8988T (cell line): Measurements from ENCODE around the gene ITIH1.
"Not testable (repeated sequence)": the region's sequence is repeated elsewhere in the genome, so short reads cannot be mapped to it uniquely, and the experiment has no call there.

Source experiments
- DNase-seq: peaks from one replicate; pipeline ENCODE4 v3.0.0; 2011

ITIH1 gene

DNA sequence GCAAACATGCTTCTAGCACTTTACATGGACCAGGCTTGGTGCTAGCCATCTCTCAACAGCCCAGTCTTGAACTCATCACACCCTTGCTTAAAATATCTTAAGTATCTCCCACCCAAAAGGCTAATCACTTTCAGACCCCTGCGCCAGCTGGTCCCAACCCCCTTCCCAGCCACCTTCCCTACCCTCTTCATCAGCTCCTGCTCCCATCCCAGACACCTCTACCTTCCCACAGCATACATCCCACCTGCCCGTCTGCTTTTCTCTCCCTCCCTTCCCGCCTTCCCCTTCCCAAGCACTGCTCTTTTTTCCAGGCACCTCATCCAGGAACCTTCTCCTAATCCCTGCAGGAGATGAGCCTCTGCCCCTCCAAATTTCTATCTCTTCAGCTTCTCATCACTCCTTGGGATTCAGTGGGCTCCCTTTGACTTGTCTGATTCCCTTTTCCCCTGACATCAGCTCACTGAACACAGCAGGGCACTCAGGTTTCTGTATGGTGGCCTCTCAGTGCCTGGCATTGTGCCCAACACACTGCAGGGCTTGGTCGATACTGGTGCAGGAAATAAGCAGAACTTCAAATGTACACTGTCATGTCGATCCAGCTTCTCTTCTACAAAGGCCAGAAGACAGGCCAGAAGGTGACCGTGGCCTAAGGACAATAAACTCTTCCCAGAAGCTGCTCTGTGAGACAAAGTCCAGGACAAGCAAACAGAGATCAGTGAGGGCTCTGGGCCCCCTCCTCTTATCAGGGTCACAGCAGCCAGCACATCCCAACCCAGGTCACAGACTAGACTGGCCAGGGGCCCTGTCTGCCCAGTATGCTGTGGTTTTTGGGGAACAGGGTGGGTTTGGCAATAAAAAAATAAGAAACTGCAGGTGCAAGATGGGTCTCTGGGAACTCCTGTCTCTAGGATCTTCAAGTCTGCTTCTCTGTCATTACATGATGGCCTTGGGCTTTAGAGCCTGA is 2.2 kb upstream of the ITIH1 start:
- no peak for DNase-seq

- no peak for DNase-seq
Measured at GRCh38 chr3:52775877-52776276, 1.5 kb upstream of the ITIH1 start.

DNA sequence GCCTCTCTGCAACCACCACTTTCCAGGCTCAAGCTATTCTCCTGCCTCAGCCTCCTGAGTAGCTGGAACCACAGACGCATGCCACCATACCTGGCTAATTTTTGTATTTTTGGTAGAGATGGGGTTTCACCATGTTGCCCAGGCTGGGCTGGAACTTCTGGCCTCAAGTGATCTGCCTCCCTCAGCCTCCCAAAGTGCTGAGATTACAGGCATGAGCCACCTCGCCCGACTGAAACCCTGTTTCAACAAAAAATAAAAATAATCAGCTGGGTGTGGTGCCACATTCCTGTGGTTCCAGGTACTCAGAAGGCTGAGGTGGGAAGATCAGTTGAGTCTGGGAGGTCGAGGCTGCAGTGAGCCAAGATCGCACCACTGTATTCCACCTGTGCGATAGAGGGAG is 913 bp upstream of the ITIH1 start:
- not testable (repeated sequence) for DNase-seq

DNA sequence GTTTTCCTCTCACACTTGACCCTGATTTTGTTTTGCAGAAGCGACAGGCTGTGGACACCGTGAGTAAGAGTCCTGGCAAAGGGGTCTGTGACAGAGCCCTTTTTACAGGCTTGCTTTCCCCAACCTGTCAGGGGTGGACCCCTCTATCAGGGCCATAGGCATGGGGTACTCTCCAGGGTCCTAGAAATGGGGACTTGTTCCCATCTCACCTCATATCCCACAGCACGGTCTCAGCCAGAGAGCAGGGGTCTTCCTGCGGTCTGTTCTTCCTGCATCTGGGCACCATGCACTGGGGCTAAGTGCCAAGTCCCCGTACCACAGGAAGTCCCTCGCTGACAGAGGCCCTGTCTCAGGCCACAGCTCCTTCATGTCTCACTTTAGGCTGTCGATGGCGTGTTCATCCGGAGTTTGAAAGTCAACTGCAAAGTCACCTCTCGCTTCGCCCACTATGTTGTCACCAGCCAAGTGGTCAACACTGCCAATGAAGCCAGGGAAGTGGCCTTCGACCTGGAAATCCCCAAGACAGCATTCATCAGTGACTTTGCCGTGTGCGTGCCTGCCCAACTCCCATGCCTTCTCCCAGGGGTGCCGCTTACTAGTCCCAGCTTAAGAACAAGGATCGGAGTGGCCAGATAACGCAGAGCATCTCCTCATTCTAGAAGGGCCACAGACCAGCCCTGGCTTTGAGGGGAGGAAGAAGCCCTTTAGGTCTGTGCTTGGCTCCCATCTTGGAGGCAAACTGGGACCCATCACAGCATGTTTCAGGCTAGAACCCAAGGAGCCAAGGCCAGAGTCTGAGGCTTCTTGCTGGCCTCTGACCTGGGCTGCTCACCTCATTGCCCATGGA is 783 bp downstream of the ITIH1 start:
- DNase-seq = no peak

- DNase-seq = no peak
Measured at GRCh38 chr3:52779011-52779836, 1.8 kb downstream of the ITIH1 start.

DNA sequence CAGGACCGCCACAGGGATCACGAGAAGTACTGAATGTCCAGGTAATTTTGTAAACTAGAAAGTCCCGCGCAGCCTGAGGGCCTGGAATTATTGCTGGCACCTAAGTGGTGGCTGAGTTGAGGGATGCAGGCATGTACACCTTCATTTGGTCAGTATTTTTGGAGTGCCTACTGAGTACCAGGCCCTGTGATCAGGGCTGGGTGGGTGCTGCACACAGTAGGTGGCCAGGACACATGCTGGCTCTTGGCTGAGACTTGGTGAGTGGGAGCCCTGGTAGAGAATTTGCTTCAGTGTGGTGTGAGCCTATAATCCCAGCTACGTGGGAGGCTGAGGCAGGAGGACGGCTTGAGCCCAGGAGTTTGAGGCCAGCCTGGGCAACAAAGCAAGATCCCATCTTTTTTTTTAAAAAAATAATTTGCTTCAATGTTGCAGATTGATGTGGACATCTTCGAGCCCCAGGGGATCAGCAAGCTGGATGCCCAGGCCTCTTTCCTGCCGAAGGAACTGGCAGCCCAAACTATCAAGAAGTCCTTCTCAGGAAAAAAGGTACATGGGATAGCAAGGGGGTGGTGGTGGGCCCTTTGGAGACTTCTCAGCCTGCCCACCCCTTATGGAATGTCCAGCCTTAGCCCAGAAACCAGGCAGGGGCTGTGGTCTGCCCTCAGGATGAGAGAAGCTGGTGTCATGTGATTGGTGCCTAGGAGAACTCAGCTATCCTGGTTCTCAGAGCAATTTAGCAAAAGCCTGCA is 2.6 kb downstream of the ITIH1 start:
- DNase-seq = no peak

DNA sequence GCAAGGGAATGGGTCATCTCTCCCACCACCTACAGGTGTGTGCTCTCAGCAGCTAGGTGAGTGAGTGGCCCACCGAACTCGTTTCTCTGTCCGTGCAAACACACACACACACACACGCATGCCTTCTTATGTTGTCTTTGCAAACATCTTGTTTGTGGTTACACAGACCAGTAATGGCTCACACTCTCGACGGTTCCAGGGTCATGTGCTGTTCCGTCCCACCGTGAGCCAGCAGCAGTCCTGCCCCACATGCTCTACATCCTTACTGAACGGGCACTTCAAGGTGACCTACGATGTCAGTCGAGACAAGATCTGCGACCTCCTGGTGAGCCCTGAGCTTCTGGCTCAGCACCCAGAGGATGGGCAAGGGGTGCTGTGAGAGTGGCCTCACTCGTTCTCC is 4.3 kb downstream of the ITIH1 start:
- DNase-seq = no peak

- DNase-seq = no peak
Measured at GRCh38 chr3:52782412-52783210, 5.2 kb downstream of the ITIH1 start.

GRCh38 chr3:52783211-52783555 is 5.8 kb downstream of the ITIH1 start:
- no peak for DNase-seq

DNA sequence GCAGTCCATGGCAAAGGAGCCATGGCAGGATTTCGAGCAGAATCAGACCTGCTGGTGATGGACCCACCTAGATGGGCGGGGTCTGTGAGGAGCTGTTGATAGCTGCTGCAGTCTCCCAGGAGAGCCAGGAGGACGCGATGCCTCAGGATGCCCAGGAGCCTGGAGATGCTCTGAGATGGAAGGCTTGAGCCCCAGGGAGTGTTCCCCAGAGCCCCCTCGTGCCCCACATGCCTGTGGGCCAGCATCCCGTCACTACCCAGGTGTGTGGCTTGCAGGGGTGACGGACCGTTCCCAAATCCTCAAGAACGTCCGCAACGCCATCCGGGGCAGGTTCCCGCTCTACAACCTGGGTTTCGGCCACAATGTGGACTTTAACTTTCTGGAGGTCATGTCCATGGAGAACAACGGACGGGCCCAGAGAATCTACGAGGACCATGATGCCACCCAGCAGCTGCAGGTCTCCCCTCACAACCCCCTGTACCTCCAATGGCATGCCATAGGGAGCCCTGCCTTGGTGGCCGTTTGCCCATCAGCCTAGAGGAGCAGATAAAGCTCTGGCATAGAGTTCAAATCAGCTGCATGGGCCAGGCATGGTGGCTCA is 6.7 kb downstream of the ITIH1 start:
- DNase-seq = no peak

GRCh38 chr3:52784931-52785590 is 7.7 kb downstream of the ITIH1 start:
- no peak for DNase-seq

GRCh38 chr3:52786330-52787215 is 9.2 kb downstream of the ITIH1 start:
- DNase-seq = no peak

DNA sequence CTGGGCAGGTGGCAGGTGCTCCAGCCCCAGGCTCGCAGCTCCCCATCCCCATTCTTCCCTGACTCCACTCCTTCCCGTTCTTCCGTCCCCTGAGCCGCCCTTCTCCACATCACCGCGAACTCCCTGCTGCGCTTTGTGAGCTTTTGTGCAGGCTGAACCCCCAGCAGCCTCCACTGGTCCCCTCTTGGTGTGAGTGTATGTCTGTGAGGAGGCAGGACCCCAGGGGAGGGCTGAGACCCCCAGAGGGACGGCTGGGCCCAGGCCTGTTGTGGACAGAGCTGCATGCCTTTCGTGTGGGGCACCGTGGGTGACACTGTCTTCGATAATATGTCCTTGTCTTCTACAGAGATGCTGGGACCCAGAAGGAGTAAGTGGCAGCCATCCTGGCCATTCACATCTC is 9.8 kb downstream of the ITIH1 start:
- no peak for DNase-seq

DNA sequence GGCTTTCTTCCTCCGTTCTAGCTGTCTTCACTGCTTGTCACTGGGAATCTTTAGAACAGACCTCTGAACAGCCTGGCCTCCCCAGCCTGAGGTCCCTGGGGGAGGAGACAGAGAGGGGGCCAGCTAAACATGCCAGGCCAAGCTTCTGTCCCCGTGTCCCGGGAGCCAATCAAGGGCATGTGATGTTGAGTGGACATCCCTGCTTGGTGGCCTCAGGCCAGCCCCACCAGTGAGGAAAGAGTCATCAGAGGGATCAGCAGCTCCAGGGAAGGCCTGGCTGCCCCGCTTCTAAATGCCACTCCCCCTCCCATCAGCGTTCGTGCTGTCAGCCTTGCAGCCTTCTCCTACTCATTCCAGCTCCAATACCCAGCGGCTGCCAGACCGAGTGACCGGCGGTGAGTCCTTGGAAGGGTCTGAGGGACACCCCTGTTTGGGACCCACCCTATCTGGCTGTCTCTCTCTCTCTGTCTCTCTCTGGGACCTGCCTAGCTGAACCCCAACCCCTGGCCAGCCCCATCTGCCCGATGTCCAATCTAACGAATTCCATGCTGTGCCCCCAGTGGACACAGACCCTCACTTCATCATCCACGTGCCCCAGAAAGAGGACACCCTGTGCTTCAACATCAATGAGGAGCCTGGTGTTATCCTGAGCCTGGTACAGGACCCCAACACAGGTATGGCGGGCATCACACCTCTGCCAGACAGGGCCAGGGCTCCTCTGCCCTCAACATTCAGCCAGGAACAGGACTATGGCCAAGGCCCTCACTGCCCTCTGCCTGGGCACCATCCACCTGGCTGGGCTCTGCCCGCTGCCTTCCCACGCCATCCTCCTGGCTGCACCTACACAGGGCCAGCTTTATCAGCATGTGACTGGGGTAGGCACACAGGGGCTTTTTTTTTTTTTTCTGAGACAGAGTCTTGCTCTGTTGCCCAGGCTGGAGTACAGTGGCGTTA is 10.6 kb downstream of the ITIH1 start:
- DNase-seq = no peak

DNA sequence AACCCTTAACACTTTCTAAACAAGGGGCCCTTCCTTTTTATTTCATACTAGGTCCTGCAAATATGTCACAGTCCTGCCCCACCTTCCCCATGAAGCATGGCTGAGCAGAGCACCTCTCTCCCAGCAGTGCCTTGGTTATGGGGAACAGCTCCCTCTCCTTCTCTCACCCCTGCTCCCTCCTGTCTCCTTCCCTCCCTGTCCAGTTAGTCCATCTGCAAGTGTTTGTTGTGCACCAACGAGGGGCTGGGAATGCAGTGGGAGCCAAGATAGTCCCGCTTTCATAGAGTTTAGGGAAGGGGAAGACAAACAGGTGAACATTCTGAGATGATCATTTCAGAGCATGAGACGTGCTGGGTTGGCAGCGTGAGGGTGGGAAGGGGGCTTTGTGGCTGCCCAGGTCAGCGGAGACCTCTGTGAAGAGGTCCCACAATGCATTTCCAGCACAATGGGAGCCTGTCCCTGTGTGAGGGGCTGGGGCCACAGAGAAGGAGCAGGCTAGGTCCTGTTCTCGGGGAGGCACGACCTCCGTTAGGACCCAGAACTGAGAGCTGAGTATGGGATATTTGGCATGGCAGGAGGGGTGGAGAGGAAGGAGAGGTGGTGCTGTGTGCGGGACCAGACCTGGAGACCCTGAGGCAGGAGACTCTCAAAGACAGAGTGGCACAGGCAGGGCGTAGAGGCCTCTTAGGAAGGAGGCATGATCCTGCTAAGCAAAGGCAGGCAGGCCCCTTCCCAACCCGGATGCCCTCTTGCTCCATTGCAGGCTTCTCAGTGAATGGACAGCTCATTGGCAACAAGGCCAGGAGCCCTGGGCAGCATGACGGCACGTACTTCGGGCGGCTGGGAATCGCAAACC is 11.7 kb downstream of the ITIH1 start:
- DNase-seq = no peak

GRCh38 chr3:52789746-52790040 is 12.3 kb downstream of the ITIH1 start:
- DNase-seq = no peak

DNA sequence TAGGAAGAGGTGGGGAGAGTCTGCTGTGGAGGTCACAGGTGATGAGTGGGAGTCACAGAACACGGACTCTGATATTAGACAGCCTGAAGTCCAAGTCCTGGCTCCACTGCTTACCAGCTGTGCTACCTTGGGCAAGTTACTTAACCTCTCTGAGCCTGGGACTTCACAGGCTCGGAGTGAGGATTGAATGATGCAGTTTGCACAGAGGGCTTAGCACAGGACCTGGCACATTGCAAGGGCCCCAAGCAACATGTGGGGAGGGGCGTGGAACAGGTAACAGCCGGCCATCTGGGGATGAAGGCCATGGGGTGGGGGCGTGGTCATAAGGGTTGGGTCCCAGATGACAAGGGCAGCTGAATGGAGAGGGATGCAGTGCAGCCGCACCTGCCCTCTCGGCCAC is 12.9 kb downstream of the ITIH1 start:
- DNase-seq = no peak
